H1 (cell line): Measurements from ENCODE around the gene PSME2. TPM values are rescaled to one million over a fixed set of nuclear protein-coding genes. Genes with fewer than 3 reads are reported as not detected.

Source experiments
- CTCF ChIA-PET: fragments of 300-600 bp; sonication (Branson Sonifier 250); formaldehyde crosslinking; loops from one replicate; lab custom pipeline; 2021; ENCODE audit not compliant: partially characterized antibody; lab: Charles Lee
- POLR2A ChIA-PET: fragments of 300-600 bp; sonication (Branson Sonifier 250); formaldehyde crosslinking; loops from one replicate; lab custom pipeline; 2021; ENCODE audit warnings: inconsistent platforms; ENCODE audit not compliant: partially characterized antibody; lab: Charles Lee
- DNase-seq, 2 experiments: peaks; one replicate each; pipeline versions ENCODE4 v3.0.0 to v3.0.0-alpha.2; 2010 to 2022; ENCODE audit warnings: low spot score in 2 of 2, low read depth in 1 of 2, mixed read lengths in 1 of 2
- FAIRE-seq: peaks from 2 replicates; lab custom pipeline; 2011; peaks lifted over from hg19 to GRCh38; lab: Jason Lieb, UNC
- H2AFZ ChIP-seq: 2 replicates; pipeline ENCODE4 v1.8.1; 2012; ENCODE audit warnings: low read length, inconsistent platforms
- H2AK5ac ChIP-seq: 2 replicates; pipeline ENCODE4 v1.6.1; 2013; ENCODE audit warnings: low read depth, low read length
- H2BK120ac ChIP-seq: replicated peaks from 2 replicates; pipeline ENCODE3; 2013; ENCODE audit warnings: low read depth, low read length, inconsistent platforms
- H2BK12ac ChIP-seq: 2 replicates; pipeline ENCODE4 v1.6.1; 2013; ENCODE audit warnings: low read depth, low read length
- H2BK15ac ChIP-seq: 2 replicates; pipeline ENCODE4 v1.6.1; 2013; ENCODE audit warnings: low read length
- H2BK20ac ChIP-seq: 2 replicates; pipeline ENCODE4 v1.6.1; 2013; ENCODE audit warnings: low read length
- H2BK5ac ChIP-seq: 2 replicates; pipeline ENCODE4 v1.6.1; 2013; ENCODE audit warnings: low read depth, low read length
- H3K14ac ChIP-seq: 2 replicates; pipeline ENCODE4 v1.6.1; 2013; ENCODE audit warnings: inconsistent platforms; ENCODE audit not compliant: insufficient read length
- H3K18ac ChIP-seq: 2 replicates; pipeline ENCODE4 v1.6.1; 2013; ENCODE audit warnings: low read length; ENCODE audit errors: extremely low read depth
- H3K23ac ChIP-seq: 2 replicates; pipeline ENCODE4 v1.6.1; 2013; ENCODE audit warnings: inconsistent platforms; ENCODE audit not compliant: insufficient read length
- H3K23me2 ChIP-seq: 2 replicates; pipeline ENCODE4 v1.6.1; 2013; ENCODE audit warnings: low read depth, low read length
- H3K27ac ChIP-seq: 2 replicates; pipeline ENCODE4 v1.6.1; 2011; ENCODE audit warnings: low read depth, low read length, inconsistent platforms
- H3K27me3 ChIP-seq, 4 experiments: replicated peaks in 1 of 4; 1 replicate in 1 of 4; 2 replicates in 3 of 4; pipeline versions ENCODE4 v1.6.1 to v1.8.1; 2011 to 2013; ENCODE audit warnings: low read length in 3 of 4, mild to moderate bottlenecking in 3 of 4, inconsistent platforms in 2 of 4, mixed read lengths in 2 of 4, moderate library complexity in 1 of 4; ENCODE audit not compliant: control insufficient read depth in 3 of 4, insufficient read depth in 3 of 4; ENCODE audit errors: extremely low read depth in 1 of 4
- H3K36me3 ChIP-seq, 4 experiments: 2 replicates each; pipeline versions ENCODE4 v1.6.1 to v1.8.1; 2011 to 2013; ENCODE audit warnings: mild to moderate bottlenecking in 4 of 4, low read length in 3 of 4, moderate library complexity in 2 of 4, control low read depth in 1 of 4, inconsistent platforms in 1 of 4; ENCODE audit not compliant: insufficient read depth in 4 of 4, control insufficient read depth in 2 of 4
- H3K4ac ChIP-seq: replicated peaks from 2 replicates; pipeline ENCODE3; 2013; ENCODE audit warnings: low read length, low read depth, mixed read lengths, inconsistent platforms; ENCODE audit not compliant: insufficient read length
- H3K4me1 ChIP-seq, 4 experiments: replicated peaks in 1 of 4; 1 replicate in 1 of 4; 2 replicates in 3 of 4; pipeline versions ENCODE4 v1.6.1 to v1.8.1; 2011 to 2013; ENCODE audit warnings: low read length in 3 of 4, inconsistent platforms in 2 of 4, mixed read lengths in 1 of 4; ENCODE audit not compliant: insufficient read depth in 4 of 4, control insufficient read depth in 3 of 4
- H3K4me2 ChIP-seq, 2 experiments: 2 replicates each; pipeline versions ENCODE4 v1.6.1 to v1.8.1; 2011 to 2013; ENCODE audit warnings: low read depth in 2 of 2, low read length in 2 of 2, control low read depth in 1 of 2, inconsistent platforms in 1 of 2, mild to moderate bottlenecking in 1 of 2; ENCODE audit not compliant: insufficient read depth in 1 of 2
- H3K4me3 ChIP-seq, 4 experiments: fragments of 200-600, 300-600 bp in 1 of 4; sonication (generic), shearing (Covaris generic), sonication (Bioruptor Twin) in 1 of 4; 2 replicates each; pipeline versions ENCODE4 v1.5.1 to v1.8.1; 2011 to 2016; ENCODE audit warnings: low read length in 4 of 4, low read depth in 3 of 4, control low read depth in 2 of 4, inconsistent platforms in 2 of 4, mild to moderate bottlenecking in 2 of 4, mixed read lengths in 1 of 4, moderate library complexity in 1 of 4; ENCODE audit not compliant: insufficient read depth in 2 of 4; ENCODE audit errors: extremely low read depth in 1 of 4
- H3K56ac ChIP-seq: replicated peaks from 2 replicates; pipeline ENCODE3; 2013; ENCODE audit warnings: low read depth, mild to moderate bottlenecking, mixed read lengths, low read length, inconsistent platforms; ENCODE audit not compliant: insufficient read length
- H3K79me1 ChIP-seq: 2 replicates; pipeline ENCODE4 v1.6.1; 2013; ENCODE audit warnings: low read depth, low read length, control low read depth
- H3K79me2 ChIP-seq, 2 experiments: 2 replicates each; pipeline versions ENCODE4 v1.6.1 to v1.8.1; 2012 to 2013; ENCODE audit warnings: low read length in 2 of 2, mild to moderate bottlenecking in 2 of 2, inconsistent platforms in 1 of 2; ENCODE audit not compliant: insufficient read depth in 2 of 2, control insufficient read depth in 1 of 2
- H3K9ac ChIP-seq, 4 experiments: replicated peaks in 1 of 4; 1 replicate in 1 of 4; 2 replicates in 3 of 4; pipeline versions ENCODE4 v1.6.1 to v1.8.1; 2011 to 2013; ENCODE audit warnings: low read depth in 3 of 4, low read length in 3 of 4, control low read depth in 2 of 4, mild to moderate bottlenecking in 2 of 4, moderate library complexity in 2 of 4, inconsistent platforms in 1 of 4; ENCODE audit errors: extremely low read depth in 1 of 4
- H3K9me3 ChIP-seq, 2 experiments: 2 replicates each; pipeline versions ENCODE4 v1.6.1 to v1.8.1; 2012 to 2013; ENCODE audit warnings: mild to moderate bottlenecking in 2 of 2, moderate library complexity in 2 of 2, control low read depth in 1 of 2, inconsistent platforms in 1 of 2, low read depth in 1 of 2, low read length in 1 of 2, mixed read lengths in 1 of 2; ENCODE audit not compliant: insufficient read depth in 2 of 2
- H4K20me1 ChIP-seq, 2 experiments: replicated peaks in 1 of 2; 2 replicates each; pipeline versions ENCODE3 to v1.8.1; 2011 to 2013; ENCODE audit warnings: inconsistent platforms in 2 of 2, low read length in 2 of 2, mild to moderate bottlenecking in 1 of 2; ENCODE audit not compliant: insufficient read depth in 2 of 2, control insufficient read depth in 1 of 2
- H4K5ac ChIP-seq: 2 replicates; pipeline ENCODE4 v1.6.1; 2013; ENCODE audit warnings: low read length, low read depth, mixed read lengths, inconsistent platforms; ENCODE audit not compliant: insufficient read length
- H4K8ac ChIP-seq: 2 replicates; pipeline ENCODE4 v1.8.0; 2013; ENCODE audit warnings: mild to moderate bottlenecking, moderate library complexity, low read length, inconsistent platforms; ENCODE audit not compliant: insufficient read depth; ENCODE audit errors: extremely low read depth
- H4K91ac ChIP-seq: replicated peaks from 2 replicates; pipeline ENCODE3; 2013; ENCODE audit warnings: low read length, mixed read lengths, inconsistent platforms; ENCODE audit not compliant: insufficient read length
- ASH2L ChIP-seq: fragments of 200-600, 300-600 bp; sonication (generic); IDR thresholded peaks from one replicate; pipeline ENCODE4 v1.7.1; 2017; ENCODE audit warnings: low read length
- ATF3 ChIP-seq: IDR thresholded peaks from 2 replicates; pipeline ENCODE4 v1.6.1; 2011; ENCODE audit warnings: low read depth, mild to moderate bottlenecking, low read length; ENCODE audit not compliant: insufficient read depth
- BACH1 ChIP-seq: IDR thresholded peaks from 2 replicates; pipeline ENCODE4 v1.6.1; 2012; ENCODE audit warnings: low read length, improper control_type of control experiment
- CTBP2 ChIP-seq: IDR thresholded peaks from 2 replicates; pipeline ENCODE4 v1.7.0; 2011; ENCODE audit warnings: borderline replicate concordance, mild to moderate bottlenecking, moderate library complexity, mixed read lengths, low read length; ENCODE audit not compliant: insufficient read depth, insufficient read length
- EZH2 ChIP-seq: fragments of 200-600 bp; sonication (generic); IDR thresholded peaks from 2 replicates; pipeline ENCODE4 v1.7.1; 2012; ENCODE audit warnings: low read depth, mild to moderate bottlenecking, moderate library complexity, low read length, inconsistent platforms; ENCODE audit not compliant: severe bottlenecking
- GABPA ChIP-seq: IDR thresholded peaks from 2 replicates; pipeline ENCODE4 v1.6.1; 2011; ENCODE audit warnings: mild to moderate bottlenecking, low read length, moderate library complexity, borderline replicate concordance; ENCODE audit not compliant: insufficient read depth
- RAD21 ChIP-seq, 2 experiments: IDR thresholded peaks in 1 of 2; conservative IDR thresholded peaks in 1 of 2; 2 replicates each; pipeline ENCODE4 v1.6.1; 2011; ENCODE audit warnings: low read depth in 2 of 2, low read length in 2 of 2, improper control_type of control experiment in 1 of 2, inconsistent platforms in 1 of 2, mild to moderate bottlenecking in 1 of 2, moderate library complexity in 1 of 2
- RXRA ChIP-seq: IDR thresholded peaks from 2 replicates; pipeline ENCODE4 v1.6.1; 2011; ENCODE audit warnings: low read depth, mild to moderate bottlenecking, low read length, moderate library complexity; ENCODE audit not compliant: insufficient read depth
- SP1 ChIP-seq: IDR thresholded peaks from 2 replicates; pipeline ENCODE4 v1.6.1; 2011; ENCODE audit warnings: low read depth, low read length
- SP4 ChIP-seq: IDR thresholded peaks from 2 replicates; pipeline ENCODE4 v1.6.1; 2012; ENCODE audit warnings: low read length, inconsistent platforms
- WGBS, 2 experiments: shearing (Covaris generic) in 1 of 2; methylation state at CpG; one replicate each; pipeline versions ENCODE4 v1.1.6 to v1.1.7; 2013 to 2015; ENCODE audit warnings: low lambda C conversion rate in 2 of 2, mixed read lengths in 2 of 2, inconsistent platforms in 1 of 2, low coverage in 1 of 2, missing lambda C conversion rate in 1 of 2; ENCODE audit not compliant: insufficient replicate concordance in 2 of 2, insufficient coverage in 1 of 2, insufficient read length in 1 of 2; ENCODE audit errors: extremely low coverage in 1 of 2, missing lambda C conversion rate in 1 of 2; 5-methylcytosine and 5-hydroxymethylcytosine counted together
- polyA plus RNA-seq, 7 experiments: library from polyadenylated mRNA; depleted of rRNA in 3 of 7; stranded (reverse) in 5 of 7; unstranded in 2 of 7; fragments of >200 nt in 5 of 7; fragments of 200-250 nt in 2 of 7; gene quantifications; 1 replicate in 5 of 7; 2 replicates in 1 of 7; 4 replicates in 1 of 7; pipeline versions ENCODE4 v1.2.1 to v1.2.3, GENCODE V29; 2011 to 2013; ENCODE audit warnings: missing spikeins in 2 of 7, mixed read lengths in 2 of 7
- total RNA-seq: library from RNA; stranded (reverse); fragmentation: NEBNext Ultra II Directional; extraction: Animal tissue kit (Norgen Biotek cat#: 25700); gene quantifications from 2 replicates; pipeline ENCODE4 v1.2.1, GENCODE V29; 2021

The PSME2 gene
- total and polyA plus RNA-seq, 2 of the 8 experiments (the other 6 are each of a cell fraction or from before 2014, with no cell fraction given) = 71.8 to 111 TPM

- CTCF ChIA-PET = interaction anchor here (0.6 to 2.4 kb wide), 7 partner anchors 10 to 486 kb away, joined by 3 to 10 read pairs (median 3); partner anchors contain the start of gene EMC9
- WGBS, 2 experiments = 89% methylated on average over 6 of the region's 6 CpGs; no CpG with 5 or more reads in 1 of the 2 experiments
- no peak for FAIRE-seq
- no peak for TF ChIP-seq EZH2
- no peak for TF ChIP-seq ASH2L
- TF ChIP-seq GABPA = no peak
- TF ChIP-seq RAD21 (IDR thresholded peaks at IDR 0.05 in 1 of 2, conservative IDR thresholded peaks at IDR 0.05 in 1 of 2; ENCODE audit: low read depth in 2 of 2, low read length in 2 of 2) = no peak
- no peak for TF ChIP-seq CTBP2
- TF ChIP-seq SP4 = no peak
- TF ChIP-seq SP1 = no peak
- TF ChIP-seq BACH1 = no peak
- TF ChIP-seq RXRA = no peak
- TF ChIP-seq ATF3 = no peak
Observed at GRCh38 chr14:24116128-24116814, 30.1 kb downstream of the PSME2 start.

More at GRCh38 chr14:24116128-24116814, 30.1 kb downstream of the PSME2 start:
- no peak overlapping the region for H3K56ac ChIP-seq
- peaks cover 0 to 4% (median 2%) of the 10 kb centered on the region in 4 experiments; a peak in 5 of 7 replicates for H3K4me1 ChIP-seq
- no peak overlapping the region for H3K9ac ChIP-seq
- peaks cover 0 to 10% of the 10 kb centered on the region in 2 experiments; a peak in 2 of 4 replicates for H3K79me2 ChIP-seq
- no peak overlapping the region for H2BK5ac ChIP-seq
- no peak overlapping the region for H3K14ac ChIP-seq
- H3K9me3 ChIP-seq = no peaks in the 10 kb centered on the region
- peak overlapping the region in 3 of 4 experiments; percentile 73 to 89 (median 79); a peak in 6 of 8 replicates for H3K4me3 ChIP-seq
- no peak overlapping the region for H2BK12ac ChIP-seq
- no peak overlapping the region for H2AK5ac ChIP-seq
- H4K91ac ChIP-seq = no peak overlapping the region
- no peak overlapping the region for H4K5ac ChIP-seq
- no peaks in the 10 kb centered on the region for H3K27me3 ChIP-seq
- peaks cover 0 to 3% of the 10 kb centered on the region in 2 experiments for H4K20me1 ChIP-seq
- no peak overlapping the region for H3K23ac ChIP-seq
- peak overlapping the region; percentile 87 to 91 for H3K4me2 ChIP-seq
- no peak overlapping the region for H2BK15ac ChIP-seq
- no peak overlapping the region for H3K4ac ChIP-seq
- H3K27ac ChIP-seq = no peak overlapping the region
- no peak overlapping the region for H2BK120ac ChIP-seq
- no peak overlapping the region for H2AFZ ChIP-seq
- no peak overlapping the region for H2BK20ac ChIP-seq
- no peak for DNase-seq
- no peak overlapping the region for H3K18ac ChIP-seq
- no peak overlapping the region for H4K8ac ChIP-seq
- peaks cover 12 to 32% (median 29%) of the 10 kb centered on the region in 4 experiments for H3K36me3 ChIP-seq
- POLR2A ChIA-PET = interaction anchor here (0.6 to 7.1 kb wide), 12 partner anchors 12 to 97 kb away, joined by 3 to 125 read pairs (median 5); partner anchors contain the start of genes CHMP4A, EMC9, FITM1 and IRF9
- peaks cover 7% of the 10 kb centered on the region for H3K23me2 ChIP-seq
- H3K79me1 ChIP-seq = peaks cover 5% of the 10 kb centered on the region; the same call in 1 of the 2 replicates
